Nephron progenitor cell (in vitro differentiated cells): ENCODE data around the gene IGLON5.

Source experiments
- DNase-seq: peaks from one replicate; pipeline ENCODE4 v3.0.0; 2021
- H3K27ac Mint-ChIP-seq: 2 replicates; pipeline ENCODE4 v1.8.0; 2021; ENCODE audit warnings: mild to moderate bottlenecking, moderate library complexity, mixed read lengths
- H3K27me3 Mint-ChIP-seq: 2 replicates; pipeline ENCODE4 v1.8.0; 2021; ENCODE audit warnings: mild to moderate bottlenecking, low read depth, mixed read lengths; ENCODE audit not compliant: poor library complexity
- H3K36me3 Mint-ChIP-seq: 2 replicates; pipeline ENCODE4 v1.8.0; 2021; ENCODE audit warnings: low read depth, mixed read lengths
- H3K4me1 Mint-ChIP-seq: 2 replicates; pipeline ENCODE4 v1.8.0; 2021; ENCODE audit warnings: mixed read lengths
- H3K4me3 Mint-ChIP-seq: 2 replicates; pipeline ENCODE4 v1.8.0; 2021; ENCODE audit warnings: mild to moderate bottlenecking, moderate library complexity, mixed read lengths
- H3K9me3 Mint-ChIP-seq: 2 replicates; pipeline ENCODE4 v1.8.0; 2021; ENCODE audit warnings: mild to moderate bottlenecking, moderate library complexity, mixed read lengths
- CTCF ChIP-seq: fragments of 200-600 bp; sonication (generic); IDR thresholded peaks from 2 replicates; pipeline ENCODE4 v1.5.0; 2021; ENCODE audit warnings: antibody characterized with exemption

IGLON5 gene

DNA sequence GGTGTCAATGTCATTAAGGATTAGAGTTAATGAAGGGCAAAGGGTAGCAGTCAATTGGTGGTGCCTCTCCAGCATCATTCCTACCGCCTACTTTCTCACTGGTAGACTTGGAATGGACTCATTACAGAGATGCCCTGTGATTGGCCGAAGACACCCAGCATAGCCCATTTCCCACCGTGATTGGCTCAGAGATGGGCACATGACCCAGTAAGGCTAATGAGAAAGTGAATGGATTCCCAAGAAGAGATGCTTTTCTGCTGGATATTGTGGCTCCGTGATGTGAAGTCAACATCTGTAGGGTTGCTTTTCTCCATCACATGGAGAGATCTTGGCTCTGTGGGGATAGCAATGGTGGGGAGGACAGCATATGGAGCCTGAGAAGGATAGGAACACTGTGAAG lies 18.9 kb downstream of the IGLON5 start:
- H3K36me3 Mint-ChIP-seq, result peaks cover 35% of the 10 kb centered on the region
- no peak for TF ChIP-seq CTCF
- no peak overlapping the region for H3K27ac Mint-ChIP-seq
- no peak for DNase-seq
- peaks cover 18% of the 10 kb centered on the region for H3K9me3 Mint-ChIP-seq
- H3K4me3 Mint-ChIP-seq, result no peak overlapping the region
- H3K4me1 Mint-ChIP-seq, result peaks cover 5% of the 10 kb centered on the region
- peaks cover 40% of the 10 kb centered on the region for H3K27me3 Mint-ChIP-seq

GRCh38 chr19:51331193-51331592 lies 19.7 kb downstream of the IGLON5 start:
- H3K4me1 Mint-ChIP-seq, result peaks cover 5% of the 10 kb centered on the region
- no peak for DNase-seq
- H3K36me3 Mint-ChIP-seq, result peaks cover 35% of the 10 kb centered on the region
- TF ChIP-seq CTCF, result no peak
- H3K9me3 Mint-ChIP-seq, result peaks cover 18% of the 10 kb centered on the region
- H3K27me3 Mint-ChIP-seq, result peaks cover 33% of the 10 kb centered on the region
- no peak overlapping the region for H3K27ac Mint-ChIP-seq
- H3K4me3 Mint-ChIP-seq, result no peak overlapping the region

GRCh38 chr19:51331716-51332115 lies 20.3 kb downstream of the IGLON5 start:
- H3K27me3 Mint-ChIP-seq, result peaks cover 28% of the 10 kb centered on the region
- no peak overlapping the region for H3K4me3 Mint-ChIP-seq
- peaks cover 18% of the 10 kb centered on the region for H3K9me3 Mint-ChIP-seq
- peaks cover 35% of the 10 kb centered on the region for H3K36me3 Mint-ChIP-seq
- no peak for DNase-seq
- no peak overlapping the region for H3K27ac Mint-ChIP-seq
- TF ChIP-seq CTCF, result no peak
- H3K4me1 Mint-ChIP-seq, result peaks cover 5% of the 10 kb centered on the region

- H3K36me3 Mint-ChIP-seq, result peaks cover 30% of the 10 kb centered on the region
- no peak for TF ChIP-seq CTCF
- no peak for DNase-seq
- H3K9me3 Mint-ChIP-seq, result peaks cover 14% of the 10 kb centered on the region
- H3K4me3 Mint-ChIP-seq, result no peak overlapping the region
- peaks cover 8% of the 10 kb centered on the region for H3K4me1 Mint-ChIP-seq
- H3K27me3 Mint-ChIP-seq, result peaks cover 12% of the 10 kb centered on the region
- H3K27ac Mint-ChIP-seq, result no peak overlapping the region
Observed at GRCh38 chr19:51333836-51334460, 22.5 kb downstream of the IGLON5 start.

DNA sequence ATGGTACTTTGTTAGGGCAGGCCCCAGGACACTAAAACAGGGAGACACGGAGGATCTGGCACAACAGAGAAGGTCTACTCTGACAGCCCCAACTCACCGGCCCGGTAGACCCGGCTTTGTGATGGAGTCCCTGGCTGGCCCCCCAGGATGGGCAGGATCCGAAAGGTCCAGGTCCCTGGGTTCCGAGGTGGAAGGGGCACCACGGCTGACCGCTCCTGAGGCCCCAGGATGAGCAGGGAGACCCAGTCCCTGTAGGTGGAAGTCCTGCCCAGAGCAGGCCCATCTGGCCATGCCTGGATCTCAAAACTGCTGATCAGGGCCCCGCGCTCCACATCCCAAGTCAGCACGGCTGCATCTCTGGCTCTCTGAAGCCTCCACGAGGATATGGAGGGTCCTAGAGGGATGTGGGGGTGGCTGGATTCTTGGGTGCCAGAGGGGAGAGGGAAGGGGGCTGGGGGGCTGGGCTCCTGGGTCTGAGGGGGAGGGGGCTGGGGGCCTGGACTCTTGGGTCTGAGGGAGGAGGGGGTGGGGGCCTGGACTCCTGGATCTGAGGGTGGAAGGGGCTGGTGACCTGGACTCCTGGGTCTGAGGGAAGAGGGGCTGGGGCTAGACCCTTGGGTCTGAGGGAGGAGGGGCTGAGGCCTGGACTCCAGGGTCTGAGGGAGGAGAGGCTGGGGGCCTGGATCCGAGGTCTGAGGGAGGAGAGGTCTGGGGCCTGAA lies 25.9 kb downstream of the IGLON5 start:
- H3K27ac Mint-ChIP-seq, result no peak overlapping the region
- peaks cover 5% of the 10 kb centered on the region for H3K9me3 Mint-ChIP-seq
- no peak for TF ChIP-seq CTCF
- peaks cover 20% of the 10 kb centered on the region for H3K27me3 Mint-ChIP-seq
- H3K36me3 Mint-ChIP-seq, result peaks cover 4% of the 10 kb centered on the region
- no peak overlapping the region for H3K4me3 Mint-ChIP-seq
- no peak for DNase-seq
- H3K4me1 Mint-ChIP-seq, result peaks cover 28% of the 10 kb centered on the region
